ENCODE data around the gene PCID2.

Gene PCID2

GRCh38 chr13:113148407-113148806, 60.1 kb downstream of the PCID2 start:
- DNase-seq: no peak

GRCh38 chr13:113147206-113147605, 61.3 kb downstream of the PCID2 start:
- no peak for DNase-seq

DNA sequence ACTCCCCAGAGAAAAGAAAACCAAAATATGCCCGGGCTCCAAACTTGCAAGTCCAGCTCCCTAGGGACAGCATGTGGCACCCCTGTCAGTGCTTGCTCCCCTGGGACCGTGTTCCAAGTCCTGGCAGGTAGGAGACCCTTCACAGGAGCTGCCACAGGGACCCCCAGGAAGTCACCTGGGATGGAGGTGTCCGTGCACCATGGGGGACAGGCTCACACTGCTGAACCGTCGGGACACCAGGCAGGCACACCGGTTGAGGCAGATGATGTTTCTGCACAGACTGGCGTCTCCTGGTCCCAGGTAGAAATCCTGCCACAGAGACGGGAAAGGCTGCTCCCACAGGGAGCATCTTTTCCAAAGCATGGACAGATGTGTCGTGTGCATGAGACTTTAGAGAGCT, 61.7 kb downstream of the PCID2 start:
- DNase-seq: no peak

- no peak for DNase-seq
Measured at GRCh38 chr13:113145911-113146598, 62.4 kb downstream of the PCID2 start.

GRCh38 chr13:113145496-113145895, 63.0 kb downstream of the PCID2 start:
- DNase-seq: no peak

- DNase-seq: no peak
Measured at GRCh38 chr13:113144255-113144629, 64.2 kb downstream of the PCID2 start.

DNA sequence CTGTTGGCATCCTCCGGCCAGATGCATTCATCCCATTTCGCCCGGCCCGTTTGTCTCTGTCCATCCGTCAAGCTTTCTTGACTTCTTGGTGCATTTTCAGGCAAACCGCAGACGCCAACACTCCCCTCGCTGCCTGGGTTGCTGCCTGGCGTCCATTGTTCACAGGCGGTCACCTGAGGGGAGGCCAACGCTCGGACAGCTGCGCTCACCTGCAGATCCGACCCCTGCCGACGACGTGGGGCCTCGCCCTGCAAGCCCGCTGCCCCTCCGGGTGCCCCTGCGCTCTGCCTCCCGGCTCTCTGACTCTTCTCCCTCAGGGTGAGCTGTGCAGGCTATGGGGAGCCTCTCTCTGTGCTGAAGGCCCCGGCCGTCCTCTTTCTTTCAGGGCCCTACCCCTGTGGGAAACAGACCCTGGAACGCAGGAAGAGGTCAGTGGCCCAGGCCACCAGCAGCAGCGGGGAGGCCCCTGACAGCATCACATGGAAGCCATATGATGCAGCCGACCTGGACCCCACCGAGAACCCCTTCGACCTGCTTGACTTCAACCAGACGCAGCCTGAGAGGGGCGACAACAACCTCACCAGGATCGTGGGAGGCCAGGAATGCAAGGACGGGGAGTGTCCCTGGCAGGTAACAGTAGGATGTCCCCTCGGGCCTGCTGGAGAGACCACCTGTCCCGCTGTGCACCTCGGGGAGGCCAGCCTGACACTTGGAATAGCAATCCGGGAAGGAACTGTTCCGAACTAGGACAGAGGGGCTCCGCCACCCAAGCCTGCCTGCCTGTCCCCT, 64.8 kb downstream of the PCID2 start:
- DNase-seq: no peak

GRCh38 chr13:113142876-113143275, 65.6 kb downstream of the PCID2 start:
- no peak for DNase-seq

- DNase-seq: no peak
Measured at GRCh38 chr13:113141601-113141970, 66.9 kb downstream of the PCID2 start.

DNA sequence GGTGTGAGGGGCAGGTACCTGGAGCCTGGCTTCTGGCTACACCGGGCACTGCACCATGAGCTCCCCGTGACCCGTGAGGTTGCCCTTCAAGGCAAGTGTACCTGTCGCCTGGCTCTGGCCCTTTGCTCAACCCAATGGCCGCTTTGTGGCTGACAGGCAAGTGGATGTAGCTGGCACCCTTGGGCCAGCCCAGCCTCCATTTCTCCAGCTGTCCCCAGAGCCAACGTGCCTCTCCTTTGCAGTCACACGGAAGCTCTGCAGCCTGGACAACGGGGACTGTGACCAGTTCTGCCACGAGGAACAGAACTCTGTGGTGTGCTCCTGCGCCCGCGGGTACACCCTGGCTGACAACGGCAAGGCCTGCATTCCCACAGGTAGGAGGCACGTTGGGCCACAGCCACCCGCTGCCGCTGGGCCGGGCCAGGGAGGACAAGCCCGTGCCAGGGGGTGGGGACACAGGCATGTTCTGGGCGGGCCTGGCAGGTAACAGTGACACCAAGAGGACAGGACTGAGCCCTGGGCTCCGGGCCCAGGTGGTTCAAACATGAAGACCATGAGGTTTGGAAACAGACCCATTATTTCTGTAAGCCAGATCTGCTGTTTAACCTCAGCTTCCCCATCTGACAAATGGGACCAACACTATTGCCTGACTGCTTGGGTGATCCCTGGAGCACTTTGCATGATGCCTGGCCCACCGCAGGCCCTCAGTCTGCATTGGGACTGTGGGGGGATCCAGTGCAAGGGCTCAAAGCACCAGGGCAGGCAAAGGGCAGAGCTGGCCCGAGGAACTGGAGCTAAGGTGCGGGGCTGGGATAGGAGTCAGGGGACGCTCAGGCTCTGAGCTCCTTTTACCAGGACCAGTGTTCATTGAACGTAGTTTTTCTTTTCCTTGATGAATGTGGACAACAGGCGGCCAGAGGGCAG, 67.5 kb downstream of the PCID2 start:
- no peak for DNase-seq

DNA sequence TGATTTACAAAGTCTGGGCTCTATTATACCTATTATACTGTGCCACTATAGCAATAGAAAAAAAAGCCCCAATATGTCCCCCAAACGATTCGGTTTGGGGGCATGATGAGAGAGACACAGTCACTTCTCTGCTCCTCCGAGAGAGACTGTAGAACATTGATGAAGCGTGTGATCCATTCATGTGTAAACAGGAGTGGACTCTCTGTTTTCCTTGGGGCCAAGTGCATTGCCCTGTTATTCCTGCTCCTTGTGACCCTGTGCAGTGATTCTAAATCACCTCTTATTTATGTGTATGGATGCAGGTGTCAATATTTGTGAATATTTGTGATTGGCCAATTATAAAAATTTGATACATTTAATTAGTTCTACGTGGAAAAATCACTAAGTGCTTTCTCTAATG, 68.9 kb downstream of the PCID2 start:
- no peak for DNase-seq

DNA sequence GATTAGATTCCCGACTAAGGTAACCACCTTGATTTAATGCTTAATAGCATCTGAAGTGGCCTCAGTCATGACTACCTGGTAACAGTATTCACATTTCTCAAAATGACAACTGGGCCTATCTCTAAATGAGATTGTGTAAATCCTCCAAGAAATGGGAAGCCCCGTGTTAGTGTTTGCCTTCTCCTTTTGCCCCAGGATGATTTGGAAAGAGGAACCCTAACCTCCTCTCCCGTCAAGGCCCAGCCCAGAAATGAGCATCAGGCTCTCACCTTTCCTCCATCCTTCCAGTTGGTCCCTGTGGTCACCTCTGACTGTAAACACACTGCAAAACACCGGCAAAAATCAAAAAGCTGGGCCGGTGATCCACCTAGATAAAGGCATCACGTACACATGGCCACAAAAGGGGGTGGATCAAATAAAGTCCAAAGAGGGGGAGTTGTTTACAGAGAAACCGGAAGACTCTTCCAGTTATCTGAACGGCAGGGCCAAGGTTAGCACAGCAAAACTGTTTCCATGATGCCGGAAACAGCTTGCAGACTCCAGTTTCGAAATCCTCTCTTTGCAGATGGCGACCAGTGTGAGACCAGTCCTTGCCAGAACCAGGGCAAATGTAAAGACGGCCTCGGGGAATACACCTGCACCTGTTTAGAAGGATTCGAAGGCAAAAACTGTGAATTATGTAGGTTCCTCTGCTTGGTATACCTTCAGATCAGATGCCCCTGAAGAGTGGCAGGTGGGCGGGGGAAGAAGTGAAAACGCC, 69.5 kb downstream of the PCID2 start:
- DNase-seq: no peak

- no peak for DNase-seq
Measured at GRCh38 chr13:113137691-113138298, 70.7 kb downstream of the PCID2 start.

- DNase-seq: no peak
Measured at GRCh38 chr13:113135281-113135760, 73.1 kb downstream of the PCID2 start.

- DNase-seq: no peak
Measured at GRCh38 chr13:113129921-113130750, 78.3 kb downstream of the PCID2 start.

- no peak for DNase-seq
Measured at GRCh38 chr13:113129480-113129879, 79.0 kb downstream of the PCID2 start.

Data from NCI-H524 treated with DMSO at 0.1 percent for 48 hours (cell line).